Tibial artery (tissue), 4 donors: ENCODE measurements around the gene MYBPC3.

Experiments used
- DNase-seq, 2 donors: peaks; one replicate each; pipeline ENCODE4 v3.0.0-alpha.2; 2019
- H3K27ac ChIP-seq, 2 donors: fragments of 200-600 bp; sonication (generic) in 1 of 2; 1 replicate in 1 of 2; 2 replicates in 1 of 2; pipeline ENCODE4 v1.5.1; 2018 to 2019; ENCODE audit warnings: mild to moderate bottlenecking in 1 of 2
- H3K27me3 ChIP-seq, 2 donors: fragments of 200-600 bp; sonication (generic) in 1 of 2; one replicate each; pipeline versions ENCODE4 v1.5.1 to v1.6.0; 2016 to 2019
- H3K36me3 ChIP-seq, 3 donors: fragments of 200-600 bp; sonication (generic) in 2 of 3; one replicate each; pipeline ENCODE4 v1.5.1; 2016 to 2019; ENCODE audit warnings: mild to moderate bottlenecking in 2 of 3
- H3K4me1 ChIP-seq, 4 donors: fragments of 200-600 bp; sonication (generic) in 2 of 4; 1 replicate in 3 of 4; 2 replicates in 1 of 4; pipeline ENCODE4 v1.5.1; 2016 to 2019
- H3K4me3 ChIP-seq, 2 donors: fragments of 200-600 bp; sonication (generic) in 1 of 2; 1 replicate in 1 of 2; 2 replicates in 1 of 2; pipeline ENCODE4 v1.5.1; 2018 to 2019; ENCODE audit warnings: mild to moderate bottlenecking in 2 of 2
- H3K9me3 ChIP-seq, 3 donors: fragments of 200-600 bp; sonication (generic) in 1 of 3; one replicate each; pipeline ENCODE4 v1.5.1; 2016 to 2019
- intact Hi-C: fragments of 100-400 bp; cut with DNase I; formaldehyde crosslinking; loops from one replicate; pipeline ENCODE4 v1.15.0; 2023; ENCODE audit warnings: low total_unique reads
- TF ChIP-seq, protein P1 (sequence below), 2 experiments: fragments of 200-600 bp in 1 of 2; fragments of 450-650 bp in 1 of 2; IDR thresholded peaks; one replicate each; pipeline ENCODE4 v1.5.1; 2017 to 2019; ENCODE audit warnings: antibody characterized with exemption in 2 of 2, mild to moderate bottlenecking in 1 of 2, moderate library complexity in 1 of 2

The MYBPC3 gene

DNA sequence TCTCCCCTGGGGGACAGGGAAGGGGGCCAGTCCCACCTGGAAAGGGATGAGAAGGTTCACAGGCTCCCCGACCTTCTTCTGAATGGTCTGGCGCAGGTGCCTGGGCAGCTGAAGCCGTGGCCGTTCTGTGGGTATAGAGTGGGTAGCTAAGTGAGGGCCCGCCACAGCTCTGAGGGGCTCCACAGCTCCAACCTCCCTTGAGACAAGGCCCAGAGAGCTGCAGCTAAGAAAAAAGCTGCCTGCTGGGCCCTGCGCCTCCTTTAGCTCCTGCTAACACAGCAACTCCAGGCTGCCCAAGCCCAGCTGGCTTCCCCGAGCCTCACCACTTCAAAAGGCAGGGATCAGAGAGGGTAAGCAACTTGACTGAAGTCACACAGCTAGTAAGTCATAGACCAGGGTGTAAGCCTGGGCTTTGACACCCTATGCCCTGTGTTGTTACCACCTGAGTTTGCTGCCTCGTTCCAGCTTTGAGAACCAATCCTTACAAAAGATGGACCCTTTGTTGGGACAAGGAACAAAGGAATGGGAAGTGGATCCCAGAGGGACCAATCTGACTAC lies 18.5 kb downstream of the MYBPC3 start:
- Histone ChIP-seq H3K27me3 (no peaks in the 10 kb centered on the region), H3K27ac (no peak overlapping the region), H3K9me3 (no peaks in the 10 kb centered on the region), H3K4me1 (peaks cover 0 to 6% (median 0%) of the 10 kb centered on the region in 4 donors), H3K4me3 (no peak overlapping the region), H3K36me3 (peaks cover 0 to 5% (median 0%) of the 10 kb centered on the region in 3 donors)
- intact Hi-C loops, result no loop called here
- no peak for DNase-seq
- TF ChIP-seq, protein P1, sequence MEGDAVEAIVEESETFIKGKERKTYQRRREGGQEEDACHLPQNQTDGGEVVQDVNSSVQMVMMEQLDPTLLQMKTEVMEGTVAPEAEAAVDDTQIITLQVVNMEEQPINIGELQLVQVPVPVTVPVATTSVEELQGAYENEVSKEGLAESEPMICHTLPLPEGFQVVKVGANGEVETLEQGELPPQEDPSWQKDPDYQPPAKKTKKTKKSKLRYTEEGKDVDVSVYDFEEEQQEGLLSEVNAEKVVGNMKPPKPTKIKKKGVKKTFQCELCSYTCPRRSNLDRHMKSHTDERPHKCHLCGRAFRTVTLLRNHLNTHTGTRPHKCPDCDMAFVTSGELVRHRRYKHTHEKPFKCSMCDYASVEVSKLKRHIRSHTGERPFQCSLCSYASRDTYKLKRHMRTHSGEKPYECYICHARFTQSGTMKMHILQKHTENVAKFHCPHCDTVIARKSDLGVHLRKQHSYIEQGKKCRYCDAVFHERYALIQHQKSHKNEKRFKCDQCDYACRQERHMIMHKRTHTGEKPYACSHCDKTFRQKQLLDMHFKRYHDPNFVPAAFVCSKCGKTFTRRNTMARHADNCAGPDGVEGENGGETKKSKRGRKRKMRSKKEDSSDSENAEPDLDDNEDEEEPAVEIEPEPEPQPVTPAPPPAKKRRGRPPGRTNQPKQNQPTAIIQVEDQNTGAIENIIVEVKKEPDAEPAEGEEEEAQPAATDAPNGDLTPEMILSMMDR (IDR thresholded peaks at IDR 0.05), result no peak

DNA sequence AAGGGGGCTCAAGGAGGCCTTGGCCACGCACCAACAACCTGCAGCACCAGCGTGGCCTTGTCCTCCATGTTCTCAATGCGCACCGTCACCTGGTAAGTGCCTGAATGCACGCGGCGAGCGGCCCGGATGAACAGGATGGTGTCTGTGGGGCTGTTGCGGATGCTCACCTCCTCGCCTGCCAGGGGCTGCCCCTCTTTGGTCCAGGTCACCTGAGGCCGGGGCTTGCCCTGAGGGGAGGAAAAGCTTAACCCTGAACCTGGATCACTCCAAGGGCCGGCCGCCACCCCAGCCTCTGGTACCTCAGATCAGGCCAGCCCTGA lies 19.0 kb downstream of the MYBPC3 start:
- Histone ChIP-seq H3K4me1 (peaks cover 0 to 6% (median 0%) of the 10 kb centered on the region in 4 donors), H3K36me3 (peaks cover 0 to 5% (median 0%) of the 10 kb centered on the region in 3 donors), H3K9me3 (no peaks in the 10 kb centered on the region), H3K27ac (no peak overlapping the region), H3K27me3 (no peaks in the 10 kb centered on the region), H3K4me3 (no peak overlapping the region)
- TF ChIP-seq, protein P1 (IDR thresholded peaks at IDR 0.05), result no peak
- intact Hi-C loops, result no loop called here
- no peak for DNase-seq

DNA sequence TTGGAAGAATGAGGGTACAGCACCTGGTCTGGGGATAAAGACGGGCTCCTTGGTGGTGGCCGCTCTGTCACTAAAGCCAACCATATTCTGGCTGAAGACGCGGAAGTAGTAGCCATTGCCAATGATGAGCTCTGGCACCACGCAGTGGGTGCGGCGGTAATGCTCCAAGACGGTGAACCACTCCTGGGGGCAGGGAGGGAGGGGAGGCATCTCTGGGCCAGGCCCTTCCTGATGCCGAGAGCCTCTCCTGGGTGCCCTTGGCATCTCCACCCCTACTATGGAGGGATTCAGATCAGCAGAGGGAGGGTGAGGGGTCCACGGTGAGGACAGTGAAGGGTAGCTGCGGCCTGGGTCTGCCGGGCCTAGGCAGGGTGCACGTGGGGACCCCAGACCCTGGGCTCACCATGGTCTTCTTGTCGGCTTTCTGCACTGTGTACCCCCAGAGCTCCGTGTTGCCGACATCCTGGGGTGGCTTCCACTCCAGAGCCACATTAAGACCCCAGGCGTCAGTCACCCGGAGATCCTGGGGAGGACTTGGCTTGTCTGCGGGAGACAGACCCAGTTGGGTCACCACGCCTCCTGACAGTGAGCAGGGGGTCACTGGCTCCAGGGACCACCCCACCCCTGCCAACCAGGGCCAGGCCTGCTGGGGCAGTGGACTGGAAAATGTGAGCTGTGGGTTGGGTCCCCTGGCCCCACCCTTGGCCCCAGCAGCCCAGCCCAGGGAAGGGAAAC lies 19.5 kb downstream of the MYBPC3 start:
- Histone ChIP-seq H3K27me3 (no peaks in the 10 kb centered on the region), H3K4me3 (no peak overlapping the region), H3K9me3 (no peaks in the 10 kb centered on the region), H3K36me3 (peaks cover 0 to 5% (median 0%) of the 10 kb centered on the region in 3 donors), H3K27ac (no peak overlapping the region), H3K4me1 (peaks cover 0 to 6% (median 0%) of the 10 kb centered on the region in 4 donors)
- no peak for DNase-seq
- intact Hi-C loops, result no loop called here
- TF ChIP-seq, protein P1 (IDR thresholded peaks at IDR 0.05), result no peak

DNA sequence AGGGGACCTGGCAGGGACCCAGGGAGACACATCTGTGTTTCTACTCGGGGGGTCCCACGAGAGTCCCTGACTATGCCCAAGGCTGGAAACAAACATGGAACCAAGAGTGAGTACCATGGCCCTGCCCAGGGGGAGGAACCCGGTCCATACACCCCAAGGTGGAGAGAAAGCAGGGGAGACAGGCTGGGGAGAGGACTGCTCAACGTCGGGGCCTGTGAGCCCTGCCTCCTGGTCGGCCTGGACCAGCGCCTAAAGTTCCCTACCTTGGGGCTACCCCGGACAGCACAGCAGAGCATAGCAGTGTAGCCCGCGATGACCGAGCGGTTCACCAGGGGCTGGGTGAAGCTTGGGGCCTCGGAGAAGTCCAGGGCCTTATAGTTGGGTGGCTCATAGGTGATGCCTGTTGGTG lies 20.2 kb downstream of the MYBPC3 start:
- Histone ChIP-seq H3K27me3 (no peaks in the 10 kb centered on the region), H3K9me3 (no peaks in the 10 kb centered on the region), H3K4me1 (peaks cover 0 to 6% (median 0%) of the 10 kb centered on the region in 4 donors), H3K27ac (no peak overlapping the region), H3K36me3 (peaks cover 0 to 9% (median 0%) of the 10 kb centered on the region in 3 donors), H3K4me3 (no peak overlapping the region)
- no peak for DNase-seq
- intact Hi-C loops, result no loop called here
- TF ChIP-seq, protein P1 (IDR thresholded peaks at IDR 0.05), result no peak

DNA sequence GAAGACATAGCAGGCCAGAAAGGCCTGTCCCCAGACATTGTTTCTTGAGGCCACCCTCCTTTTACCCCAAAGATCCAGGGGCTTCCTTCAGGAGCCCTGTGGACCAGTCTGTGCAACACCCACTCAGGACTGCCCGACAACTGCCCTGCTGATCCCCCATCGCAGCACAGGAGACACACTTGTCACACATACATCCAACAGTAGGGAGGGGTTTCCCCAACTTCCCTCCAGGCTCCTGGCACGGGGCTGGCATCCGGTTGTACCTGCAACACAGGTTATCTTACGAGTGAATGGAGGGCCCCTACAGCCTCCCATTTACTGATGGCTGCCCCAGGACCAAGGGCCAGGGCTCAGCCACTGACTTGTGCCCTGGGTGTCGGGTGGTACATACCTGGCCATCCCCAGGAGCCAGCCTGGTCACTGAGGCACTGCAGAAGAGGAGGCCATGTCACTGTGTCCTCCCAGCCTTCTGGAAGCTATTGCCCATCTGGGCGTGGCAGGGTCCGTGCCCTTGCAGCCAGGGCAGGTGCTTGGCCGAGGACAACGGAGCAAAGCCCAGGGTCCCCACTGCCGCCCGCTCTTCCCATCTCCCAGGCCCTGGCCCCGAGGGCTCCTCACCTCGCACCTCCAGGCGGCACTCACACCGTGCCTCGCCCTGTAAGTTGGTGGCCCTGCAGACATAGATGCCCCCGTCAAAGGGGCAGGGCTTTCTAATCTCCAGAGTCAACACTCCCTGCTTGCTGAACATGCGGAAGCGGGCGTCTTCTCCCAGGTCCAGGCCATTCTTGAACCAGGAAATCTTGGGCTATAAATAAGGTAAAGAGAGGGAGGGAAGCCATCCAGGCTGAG lies 20.8 kb downstream of the MYBPC3 start:
- TF ChIP-seq, protein P1 (IDR thresholded peaks at IDR 0.05), result no peak
- Histone ChIP-seq H3K27ac (no peak overlapping the region), H3K27me3 (no peaks in the 10 kb centered on the region), H3K9me3 (no peaks in the 10 kb centered on the region), H3K36me3 (peaks cover 0 to 15% (median 0%) of the 10 kb centered on the region in 3 donors), H3K4me1 (peaks cover 0 to 6% (median 0%) of the 10 kb centered on the region in 4 donors), H3K4me3 (no peak overlapping the region)
- DNase-seq, result no peak
- intact Hi-C loops, result no loop called here
